Measurements from ENCODE around the gene ANKFY1.
A peak's percentile ranks its signal among the peaks of the same experiment; 100 is the strongest.
"Not testable (repeated sequence)": the region's sequence is repeated elsewhere in the genome, so short reads cannot be mapped to it uniquely, and the experiment has no call there.

The ANKFY1 gene

GRCh38 chr17:4143563-4144421, 120.0 kb downstream of the ANKFY1 start:
- peak; percentile 81 for DNase-seq (ENCODE audit: low read depth)
- TF ChIP-seq CTCF (IDR thresholded peaks at IDR 0.05; ENCODE audit: control insufficient read depth, extremely low read depth, insufficient read depth) = no peak
- peak overlapping the region; percentile 88 for H3K4me3 ChIP-seq (ENCODE audit: low read depth, low read length)

- no peak for TF ChIP-seq CTCF (IDR thresholded peaks at IDR 0.05; ENCODE audit: control insufficient read depth, extremely low read depth, insufficient read depth)
- DNase-seq (ENCODE audit: low read depth) = no peak
- peak overlapping the region; percentile 88 for H3K4me3 ChIP-seq (ENCODE audit: low read depth, low read length)
Measured at GRCh38 chr17:4142107-4142900, 121.5 kb downstream of the ANKFY1 start.

- TF ChIP-seq CTCF (IDR thresholded peaks at IDR 0.05; ENCODE audit: control insufficient read depth, extremely low read depth, insufficient read depth) = no peak
- H3K4me3 ChIP-seq (ENCODE audit: low read depth, low read length) = no peak overlapping the region
- no peak for DNase-seq (ENCODE audit: low read depth)
Measured at GRCh38 chr17:4140125-4140524, 123.7 kb downstream of the ANKFY1 start.

GRCh38 chr17:4138906-4139526, 124.8 kb downstream of the ANKFY1 start:
- not testable (repeated sequence) for H3K4me3 ChIP-seq (ENCODE audit: low read depth, low read length); DNase-seq (ENCODE audit: low read depth)

- no peak for TF ChIP-seq CTCF (IDR thresholded peaks at IDR 0.05; ENCODE audit: control insufficient read depth, extremely low read depth, insufficient read depth)
- H3K4me3 ChIP-seq (ENCODE audit: low read depth, low read length) = peak overlapping the region; percentile 23; the same call in 1 of the 2 replicates
- peak; percentile 99 for DNase-seq (ENCODE audit: low read depth)
Measured at GRCh38 chr17:4136373-4136772, 127.4 kb downstream of the ANKFY1 start.

GRCh38 chr17:4135489-4135888, 128.3 kb downstream of the ANKFY1 start:
- no peak for TF ChIP-seq CTCF (IDR thresholded peaks at IDR 0.05; ENCODE audit: control insufficient read depth, extremely low read depth, insufficient read depth)
- H3K4me3 ChIP-seq (ENCODE audit: low read depth, low read length) = no peak overlapping the region
- no peak for DNase-seq (ENCODE audit: low read depth)

- H3K4me3 ChIP-seq (ENCODE audit: low read depth, low read length) = no peak overlapping the region
- DNase-seq (ENCODE audit: low read depth) = no peak
- TF ChIP-seq CTCF (IDR thresholded peaks at IDR 0.05; ENCODE audit: control insufficient read depth, extremely low read depth, insufficient read depth) = no peak
Measured at GRCh38 chr17:4134721-4135120, 129.1 kb downstream of the ANKFY1 start.
